HG03342 (cell line): ENCODE data around the gene ARID1A.

Experiments
- ATAC-seq: cut with Tn5 transposase; IDR thresholded peaks from one replicate; pipeline ENCODE4 v1.9.1; 2021; ENCODE audit warnings: mild to moderate bottlenecking, moderate library complexity; ENCODE audit not compliant: unreplicated experiment

ARID1A gene

GRCh38 chr1:26826261-26827105 is 130.7 kb downstream of the ARID1A start, which contains the start of gene ZDHHC18:
ZDHHC18 (plus strand) TSS chr1:26826688; CDS start chr1:26826805, 117 bp downstream.
- peak; percentile 75 for ATAC-seq

- peak; percentile 7 for ATAC-seq
Measured at GRCh38 chr1:26827106-26827604, 131.3 kb downstream of the ARID1A start.

DNA sequence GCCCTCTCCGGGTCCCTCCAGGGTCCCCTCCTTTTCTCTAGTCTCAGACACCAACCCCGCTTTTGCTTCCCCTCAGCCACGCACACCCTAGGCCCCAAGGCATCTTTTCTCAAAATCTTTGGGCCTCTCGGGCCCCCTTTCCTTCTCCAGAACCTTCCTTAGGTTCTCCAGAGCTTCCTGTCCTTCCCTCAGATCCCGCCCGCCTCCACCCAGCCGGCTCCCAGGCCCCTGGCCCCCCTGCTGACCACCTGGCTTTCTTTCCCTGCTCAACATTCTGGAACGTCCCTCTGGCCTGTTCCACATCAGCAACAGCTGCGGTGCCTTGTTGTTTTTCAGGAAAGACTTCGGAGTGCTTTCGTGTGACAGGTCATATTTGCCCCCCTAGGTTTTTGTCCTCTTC is 131.8 kb downstream of the ARID1A start:
- ATAC-seq, result no peak

DNA sequence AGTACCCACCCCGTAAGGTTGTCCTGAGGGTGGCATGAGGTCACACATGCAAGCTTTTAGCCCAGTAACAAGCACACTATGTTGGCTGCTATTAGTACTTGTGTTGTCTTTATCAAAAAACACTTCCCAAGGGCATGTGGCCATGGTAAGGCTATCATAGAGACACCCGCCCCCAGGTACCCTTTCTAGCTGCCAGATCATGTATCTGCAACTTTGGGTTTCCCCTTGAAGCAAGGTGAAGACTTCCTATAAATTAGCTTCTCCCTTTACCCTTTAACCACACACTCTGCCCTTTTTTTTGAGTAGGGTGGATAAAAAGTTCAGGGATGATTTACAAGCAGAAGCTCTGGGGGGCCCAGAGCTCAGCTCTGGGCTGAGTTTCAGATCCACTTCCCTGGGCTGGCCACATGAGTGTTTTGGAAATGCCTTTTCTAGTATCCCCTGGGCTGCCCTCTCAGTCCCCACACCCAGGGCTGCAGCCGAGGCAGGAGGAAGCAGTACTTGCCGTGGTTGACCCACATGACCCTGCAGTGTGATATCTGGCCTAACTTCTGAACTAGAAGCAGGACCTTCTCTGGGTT is 132.7 kb downstream of the ARID1A start:
- no peak for ATAC-seq

DNA sequence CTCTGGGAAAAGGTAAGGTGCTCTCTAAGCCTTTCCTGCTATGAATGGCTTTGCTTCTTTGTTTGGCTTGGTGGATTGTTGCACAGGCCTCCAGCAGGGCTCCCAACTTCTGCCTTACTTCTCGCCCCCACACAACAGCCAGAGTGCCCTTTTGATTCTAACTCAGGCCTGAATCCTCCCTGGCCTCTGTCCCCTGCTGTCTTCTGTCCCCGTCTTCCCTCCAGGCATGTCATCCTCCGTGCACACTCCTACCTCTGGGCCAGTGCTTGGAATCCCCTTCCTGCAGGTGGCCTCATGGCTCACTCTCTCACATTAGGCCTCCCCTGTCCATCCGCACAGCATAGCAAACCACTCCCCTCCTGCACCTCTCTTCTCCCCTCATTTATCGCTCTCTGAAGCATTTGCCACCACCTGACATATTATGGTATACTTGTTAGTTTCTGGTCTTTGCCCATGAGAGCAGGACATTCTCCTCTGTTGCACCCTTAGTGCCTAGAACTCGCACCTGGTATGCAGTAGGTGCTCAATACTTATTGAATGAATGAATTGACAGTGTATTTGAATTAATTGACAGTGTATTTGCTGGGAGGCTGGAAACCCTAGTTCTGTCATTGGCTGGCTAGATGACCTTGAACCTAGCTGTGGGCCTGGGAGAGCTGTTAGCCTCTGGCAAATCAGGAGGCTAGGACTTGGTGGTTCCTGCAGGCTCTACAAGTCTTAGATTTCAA is 133.5 kb downstream of the ARID1A start:
- ATAC-seq, result no peak

DNA sequence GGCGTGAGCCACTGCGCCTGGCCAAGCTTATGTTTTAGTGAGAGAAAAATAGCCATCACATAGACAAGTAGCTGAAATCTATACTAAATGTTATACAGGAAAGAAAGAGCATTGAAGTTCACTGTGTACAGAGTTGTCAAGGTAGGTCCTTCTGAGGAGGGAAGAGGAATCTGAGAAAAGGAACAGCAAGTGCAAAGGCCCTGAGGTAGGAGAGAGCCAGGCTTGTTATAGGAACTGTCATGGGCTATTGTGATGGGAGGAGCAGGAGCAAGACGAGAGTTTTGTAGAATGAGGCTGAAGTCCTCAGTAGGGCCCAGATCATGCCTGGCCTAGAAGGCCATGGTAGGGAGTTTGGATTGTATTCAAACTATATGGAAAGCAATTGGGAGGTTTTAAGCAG is 135.2 kb downstream of the ARID1A start:
- ATAC-seq, result no peak
